Measurements from ENCODE around the gene UBASH3A.

DNA sequence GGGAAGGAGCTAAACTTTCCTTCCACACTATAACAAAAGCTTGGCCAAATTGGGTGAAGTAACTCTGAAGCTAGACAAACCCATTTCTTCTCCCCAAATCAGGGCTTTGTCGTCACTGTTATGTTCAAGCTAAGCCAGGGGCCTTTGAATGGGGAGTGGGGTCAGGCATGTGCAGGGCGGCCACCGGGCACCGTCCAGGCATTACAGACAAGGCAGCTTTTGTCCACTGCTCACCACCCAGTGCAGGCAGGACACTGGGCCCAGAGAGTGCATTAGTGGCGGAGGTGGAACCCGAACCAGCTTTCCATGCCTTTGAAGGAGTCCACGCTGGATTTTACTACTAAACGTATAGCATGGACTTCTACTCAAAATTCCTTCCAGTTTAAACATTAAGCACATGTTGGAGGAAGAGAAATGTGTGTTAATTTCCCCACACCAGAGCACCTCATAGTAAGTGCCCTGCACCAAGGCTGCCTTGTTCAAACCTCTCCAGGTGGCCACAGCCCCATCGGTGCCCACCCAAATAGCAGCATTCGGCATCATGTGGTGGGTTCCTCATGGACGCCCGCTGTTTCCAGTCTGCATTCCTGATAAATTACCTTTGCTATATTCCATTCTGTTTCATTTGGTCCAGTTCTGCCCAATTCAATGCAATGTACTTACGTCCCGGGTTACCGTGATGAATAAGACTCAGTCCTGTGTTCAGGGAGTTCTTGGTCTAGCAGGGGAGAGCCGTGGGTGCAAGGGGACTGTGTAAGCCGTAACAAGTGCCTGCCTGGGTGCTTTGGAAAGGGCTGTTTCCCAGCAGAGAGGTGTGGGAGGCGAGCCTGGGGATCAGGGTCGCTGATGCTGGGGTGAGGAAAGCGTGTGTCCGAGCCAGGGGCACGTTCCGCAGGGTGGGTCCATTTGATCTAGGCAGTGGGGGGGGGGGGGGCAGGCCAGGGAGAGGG, 1.6 kb downstream of the UBASH3A start:
- TF ChIP-seq, protein P1, sequence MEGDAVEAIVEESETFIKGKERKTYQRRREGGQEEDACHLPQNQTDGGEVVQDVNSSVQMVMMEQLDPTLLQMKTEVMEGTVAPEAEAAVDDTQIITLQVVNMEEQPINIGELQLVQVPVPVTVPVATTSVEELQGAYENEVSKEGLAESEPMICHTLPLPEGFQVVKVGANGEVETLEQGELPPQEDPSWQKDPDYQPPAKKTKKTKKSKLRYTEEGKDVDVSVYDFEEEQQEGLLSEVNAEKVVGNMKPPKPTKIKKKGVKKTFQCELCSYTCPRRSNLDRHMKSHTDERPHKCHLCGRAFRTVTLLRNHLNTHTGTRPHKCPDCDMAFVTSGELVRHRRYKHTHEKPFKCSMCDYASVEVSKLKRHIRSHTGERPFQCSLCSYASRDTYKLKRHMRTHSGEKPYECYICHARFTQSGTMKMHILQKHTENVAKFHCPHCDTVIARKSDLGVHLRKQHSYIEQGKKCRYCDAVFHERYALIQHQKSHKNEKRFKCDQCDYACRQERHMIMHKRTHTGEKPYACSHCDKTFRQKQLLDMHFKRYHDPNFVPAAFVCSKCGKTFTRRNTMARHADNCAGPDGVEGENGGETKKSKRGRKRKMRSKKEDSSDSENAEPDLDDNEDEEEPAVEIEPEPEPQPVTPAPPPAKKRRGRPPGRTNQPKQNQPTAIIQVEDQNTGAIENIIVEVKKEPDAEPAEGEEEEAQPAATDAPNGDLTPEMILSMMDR (IDR thresholded peaks at IDR 0.05; ENCODE audit: borderline replicate concordance, extremely low read depth, low read length, poor library complexity, severe bottlenecking) = no peak
- TF ChIP-seq EZH2 (IDR thresholded peaks at IDR 0.05; ENCODE audit: borderline replicate concordance, low read depth, low read length, severe bottlenecking) = no peak
